ENCODE results near the gene LRRC8E. TPM values are rescaled to one million over a fixed set of nuclear protein-coding genes. Genes with fewer than 3 reads are reported as not detected.

LRRC8E gene
- total RNA-seq, 1 experiment from 2014 or later, result 30.8 TPM

- DNase-seq (ENCODE audit: low spot score), result no peak
These were observed 44.1 kb downstream of the LRRC8E start for GRCh38 chr19:7932276-7932929.

GRCh38 chr19:7932930-7933300 is 44.6 kb downstream of the LRRC8E start:
- no peak for DNase-seq (ENCODE audit: low spot score)

- DNase-seq (ENCODE audit: low spot score), result no peak
These were observed 45.1 kb downstream of the LRRC8E start for GRCh38 chr19:7933411-7933810.

- DNase-seq (ENCODE audit: low spot score), result no peak
These were observed 45.8 kb downstream of the LRRC8E start for GRCh38 chr19:7933828-7934725.

GRCh38 chr19:7934766-7935165 is 46.5 kb downstream of the LRRC8E start:
- no peak for DNase-seq (ENCODE audit: low spot score)

GRCh38 chr19:7940841-7941240 is 52.5 kb downstream of the LRRC8E start:
- DNase-seq (ENCODE audit: low spot score), result no peak

- no peak for DNase-seq (ENCODE audit: low spot score)
These were observed 53.7 kb downstream of the LRRC8E start for GRCh38 chr19:7941895-7942596.

- no peak for DNase-seq (ENCODE audit: low spot score)
These were observed 54.7 kb downstream of the LRRC8E start for GRCh38 chr19:7942981-7943443.

- peak; percentile 100 for DNase-seq (ENCODE audit: low spot score)
These were observed 55.3 kb downstream of the LRRC8E start, which contains the start of gene TIMM44 for GRCh38 chr19:7943444-7944176. TIMM44 (minus strand) TSS chr19:7943666; CDS start chr19:7943651, 15 bp downstream.

GRCh38 chr19:7944177-7944761 is 56.0 kb downstream of the LRRC8E start:
- DNase-seq (ENCODE audit: low spot score), result peak; percentile 92

- no peak for DNase-seq (ENCODE audit: low spot score)
These were observed 59.6 kb downstream of the LRRC8E start for GRCh38 chr19:7947939-7948338.

Other genes starting within 250 kb of the LRRC8E start
- gene RETN, start 219.5 kb upstream of the LRRC8E start, total RNA-seq (2014; rRNA removed; shearing (Covaris generic)), result not detected in 2 replicates
- gene MCEMP1, start 211.4 kb upstream of the LRRC8E start, total RNA-seq (2014; rRNA removed; shearing (Covaris generic)), result not detected in 2 replicates
- 118 and 176 TPM in 2 replicates for gene TRAPPC5, start 207.7 kb upstream of the LRRC8E start, total RNA-seq (2014; rRNA removed; shearing (Covaris generic))
- not detected in 2 replicates for gene FCER2, start 186.4 kb upstream of the LRRC8E start, total RNA-seq (2014; rRNA removed; shearing (Covaris generic))
- gene CLEC4G, start 156.4 kb upstream of the LRRC8E start, total RNA-seq (2014; rRNA removed; shearing (Covaris generic)), result not detected in 2 replicates
- not detected in 2 replicates for gene CD209, start 141.0 kb upstream of the LRRC8E start, total RNA-seq (2014; rRNA removed; shearing (Covaris generic))
- 0.12 TPM in 1 of 2 replicates, not detected in the other for gene CLEC4M, start 125.3 kb upstream of the LRRC8E start, total RNA-seq (2014; rRNA removed; shearing (Covaris generic))
- 20.2 and 21.1 TPM in 2 replicates for gene EVI5L, start 58.3 kb upstream of the LRRC8E start, total RNA-seq (2014; rRNA removed; shearing (Covaris generic))
- 1.0 and 1.2 TPM in 2 replicates for gene PRR36, start 14.1 kb upstream of the LRRC8E start, total RNA-seq (2014; rRNA removed; shearing (Covaris generic))
- gene MAP2K7, start 15.4 kb downstream of the LRRC8E start, total RNA-seq (2014; rRNA removed; shearing (Covaris generic)), result 7.1 and 12.7 TPM in 2 replicates
- 0.34 TPM in 1 of 2 replicates, not detected in the other for gene TGFBR3L, start 26.3 kb downstream of the LRRC8E start, total RNA-seq (2014; rRNA removed; shearing (Covaris generic))
- 30.6 and 44.5 TPM in 2 replicates for gene SNAPC2, start 31.8 kb downstream of the LRRC8E start, total RNA-seq (2014; rRNA removed; shearing (Covaris generic))
- 24.3 and 37.0 TPM in 2 replicates for gene CTXN1, start 37.6 kb downstream of the LRRC8E start, total RNA-seq (2014; rRNA removed; shearing (Covaris generic))
- 82.0 and 92.0 TPM in 2 replicates for gene TIMM44, start 55.2 kb downstream of the LRRC8E start, total RNA-seq (2014; rRNA removed; shearing (Covaris generic))
- gene ELAVL1, start 117.1 kb downstream of the LRRC8E start, total RNA-seq (2014; rRNA removed; shearing (Covaris generic)), result 69.3 and 79.7 TPM in 2 replicates
- gene CCL25, start 164.2 kb downstream of the LRRC8E start, total RNA-seq (2014; rRNA removed; shearing (Covaris generic)), result not detected in 2 replicates